ENCODE data around the gene SLC25A34.

The SLC25A34 gene

GRCh38 chr1:15714406-15715136 lies 21.5 kb upstream of the SLC25A34 start:
- DNase-seq (no peak), ATAC-seq (no peak)

DNA sequence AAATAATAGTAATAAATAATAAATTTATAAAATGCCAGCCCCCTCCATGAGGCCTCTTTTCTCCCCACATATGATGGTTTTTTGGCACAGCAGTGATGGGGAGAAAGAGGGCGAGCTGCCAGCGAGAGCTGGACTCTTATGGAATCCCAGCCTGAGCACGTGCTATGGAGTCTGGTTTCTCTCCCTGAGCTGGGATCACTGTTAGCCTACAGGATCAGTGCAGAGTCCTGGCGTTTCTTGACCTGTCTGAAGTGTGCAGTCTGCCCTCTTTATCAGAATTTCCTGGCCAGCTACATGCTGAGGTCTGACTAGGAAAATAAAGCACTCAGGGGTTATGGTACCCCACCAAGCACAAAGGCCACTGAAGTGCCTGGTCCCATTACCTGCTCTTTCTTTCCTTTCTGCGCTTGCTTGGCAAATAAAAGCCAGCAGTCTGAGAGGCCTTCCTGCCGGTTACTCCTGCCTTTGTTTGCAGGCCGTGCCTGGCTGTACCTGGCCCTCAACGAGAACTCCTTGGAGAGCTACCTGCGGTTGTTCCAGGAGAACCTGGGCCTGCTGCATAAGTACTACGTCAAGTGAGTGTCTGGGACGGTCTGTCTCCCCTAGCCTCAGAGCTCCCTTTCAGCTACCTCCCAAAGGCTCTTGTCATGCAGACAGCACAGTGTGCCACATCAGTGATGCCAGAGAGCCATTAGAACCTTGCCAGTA lies 18.5 kb upstream of the SLC25A34 start:
- DNase-seq, result no peak

GRCh38 chr1:15718199-15718601 lies 17.9 kb upstream of the SLC25A34 start:
- ATAC-seq (no peak), DNase-seq (no peak)

More for the DNA sequence above, 18.5 kb upstream of the SLC25A34 start:
- no peak for ATAC-seq

DNA sequence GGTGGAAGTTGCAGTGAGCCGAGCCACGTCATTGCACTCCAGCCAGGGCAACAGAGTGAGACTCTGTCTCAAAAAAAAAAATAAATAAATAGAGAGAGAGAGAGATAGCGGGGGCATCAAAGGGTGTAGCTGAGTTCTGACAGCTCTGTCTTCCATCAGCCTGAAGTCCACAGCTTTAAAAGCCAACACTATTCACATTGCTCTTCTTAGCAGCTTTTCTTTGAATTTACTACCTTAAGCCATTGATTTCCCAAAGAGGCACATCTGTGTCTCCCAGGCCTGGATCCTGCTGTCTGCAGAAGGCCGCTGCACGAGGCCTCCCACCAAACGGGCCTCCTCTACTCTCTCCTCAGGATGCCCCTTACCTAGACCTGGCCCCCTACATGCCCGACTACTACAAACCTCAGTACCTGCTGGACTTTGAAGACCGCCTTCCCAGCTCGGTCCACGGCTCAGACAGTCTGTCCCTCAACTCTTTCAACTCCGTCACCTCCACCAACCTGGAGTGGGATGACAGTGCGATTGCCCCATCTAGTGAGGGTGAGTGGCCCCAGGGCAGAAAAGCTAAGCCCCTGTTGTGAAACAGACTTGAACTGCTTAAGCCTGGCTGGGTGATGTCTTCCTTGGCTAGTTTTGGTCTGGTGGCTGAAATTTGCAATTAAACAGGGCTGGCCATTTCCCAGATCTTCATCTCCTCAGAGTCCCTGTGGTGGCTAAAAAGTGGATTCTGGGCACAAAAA lies 16.5 kb upstream of the SLC25A34 start:
- DNase-seq (no peak), ATAC-seq (no peak)

GRCh38 chr1:15720861-15721260 lies 15.2 kb upstream of the SLC25A34 start:
- ATAC-seq, result no peak
- DNase-seq, result no peak

DNA sequence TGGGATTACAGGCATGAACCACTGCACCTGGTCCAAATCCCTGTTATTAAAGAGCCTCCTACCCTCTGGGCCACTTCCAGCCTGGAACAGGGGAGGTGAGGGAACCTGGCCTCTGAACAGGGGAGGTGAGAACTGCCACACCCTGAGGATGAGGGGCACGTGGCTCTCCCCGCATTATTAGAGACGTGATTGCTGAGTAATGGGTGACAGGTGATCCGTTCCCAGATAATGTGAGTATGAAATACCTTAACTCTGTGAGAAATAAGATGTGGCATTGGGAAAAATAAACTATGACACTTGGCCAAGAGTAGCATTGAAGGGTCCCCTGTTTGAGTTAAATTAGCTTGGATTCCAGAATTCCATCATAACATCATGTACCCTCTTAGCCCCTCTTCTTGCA lies 13.6 kb upstream of the SLC25A34 start:
- ATAC-seq, result no peak
- no peak for DNase-seq

DNA sequence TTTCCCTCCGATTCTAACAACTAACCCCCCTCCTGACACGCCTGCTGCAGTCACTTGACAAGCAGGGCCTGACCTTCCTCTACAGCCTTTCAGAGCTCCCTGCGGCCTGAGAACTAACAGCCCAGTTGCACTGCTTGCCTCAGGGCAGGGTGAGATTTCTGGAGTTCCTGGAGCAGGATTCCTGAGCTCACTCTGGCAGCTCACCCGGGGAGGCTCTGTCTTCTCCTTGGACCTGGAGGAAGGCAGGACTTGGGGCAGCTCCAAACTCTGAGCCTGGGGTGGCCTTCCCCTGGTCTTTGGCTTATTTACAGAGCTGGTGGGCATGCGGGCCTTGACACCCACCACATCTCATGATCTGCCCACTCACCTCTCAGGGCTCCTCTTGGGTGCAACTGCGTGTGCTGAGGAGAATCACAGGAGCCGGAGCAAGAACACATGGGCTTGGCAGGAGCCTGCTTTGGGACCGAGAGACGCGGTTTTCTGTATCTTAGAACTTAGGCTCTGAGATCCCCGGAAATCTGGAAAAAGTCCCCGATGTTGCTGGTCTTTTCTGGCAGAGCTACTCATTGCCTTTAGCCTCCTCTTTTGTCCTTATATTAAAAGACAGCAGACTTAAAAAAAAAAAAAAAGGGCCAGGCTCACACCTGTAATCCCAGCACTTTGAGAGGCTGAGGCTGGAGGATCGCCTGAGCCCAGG lies 13.1 kb upstream of the SLC25A34 start:
- DNase-seq (no peak), ATAC-seq (no peak)

GRCh38 chr1:15723631-15724246 lies 12.3 kb upstream of the SLC25A34 start:
- DNase-seq, result no peak
- ATAC-seq, result no peak

DNA sequence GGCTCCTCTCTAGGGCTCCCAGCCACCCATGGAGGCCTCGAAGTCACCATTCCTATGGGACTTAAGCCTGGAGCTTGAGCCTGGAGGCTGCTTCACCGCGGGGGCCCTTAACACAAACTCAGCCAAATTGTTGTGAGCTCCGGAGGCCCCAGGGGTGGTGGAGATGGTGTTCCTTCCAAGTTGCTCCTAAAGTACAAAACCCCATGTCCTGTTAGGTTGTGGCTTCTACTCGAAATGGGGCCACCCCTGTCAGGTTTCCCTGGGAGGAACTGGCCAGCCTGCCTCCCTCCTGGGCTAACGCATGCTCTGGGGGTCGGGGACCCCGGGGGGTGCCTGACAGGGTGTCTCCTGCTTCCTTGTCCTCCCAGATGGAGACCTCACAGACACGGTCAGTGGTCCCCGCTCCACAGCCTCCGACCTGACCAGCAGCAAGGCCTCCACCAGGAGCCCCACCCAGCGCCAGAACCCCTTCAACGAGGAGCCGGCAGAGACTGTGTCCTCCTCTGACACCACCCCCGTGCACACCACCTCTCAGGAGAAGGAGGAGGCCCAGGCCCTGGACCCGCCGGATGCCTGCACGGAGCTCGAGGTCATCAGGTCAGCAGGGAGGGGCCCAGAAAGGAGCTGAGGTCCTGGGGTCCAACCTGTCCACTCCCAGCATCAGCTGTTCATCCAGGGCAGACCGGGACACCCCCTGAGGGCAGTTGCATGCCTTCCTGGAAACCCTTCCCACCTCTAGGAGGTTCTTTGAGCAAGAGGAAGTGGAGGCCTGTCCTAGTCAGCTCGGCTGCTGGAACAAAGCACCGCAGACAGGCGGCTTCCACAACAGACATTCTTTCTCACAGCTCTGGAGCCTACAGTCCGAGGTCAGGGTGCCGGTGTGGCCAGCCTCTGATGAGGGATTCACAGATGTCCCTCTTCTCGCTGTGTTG lies 10.8 kb upstream of the SLC25A34 start:
- DNase-seq (no peak), ATAC-seq (no peak)

- ATAC-seq, result no peak
- no peak for DNase-seq
These were observed 9.6 kb upstream of the SLC25A34 start for GRCh38 chr1:15726508-15726907.

DNA sequence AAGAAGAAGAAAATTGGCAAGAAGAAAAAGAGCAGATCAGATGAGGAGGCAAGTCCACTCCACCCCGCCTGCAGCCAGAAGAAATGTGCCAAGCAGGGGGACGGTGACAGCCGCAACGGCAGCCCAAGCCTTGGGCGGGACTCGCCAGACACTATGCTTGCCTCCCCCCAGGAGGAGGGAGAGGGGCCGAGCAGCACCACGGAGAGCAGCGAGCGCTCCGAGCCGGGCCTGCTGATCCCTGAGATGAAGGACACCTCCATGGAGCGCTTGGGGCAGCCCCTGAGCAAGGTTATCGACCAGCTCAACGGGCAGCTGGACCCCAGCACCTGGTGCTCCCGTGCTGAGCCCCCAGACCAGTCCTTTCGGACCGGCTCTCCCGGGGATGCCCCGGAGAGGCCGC lies 9.0 kb upstream of the SLC25A34 start:
- DNase-seq (no peak), ATAC-seq (no peak)

DNA sequence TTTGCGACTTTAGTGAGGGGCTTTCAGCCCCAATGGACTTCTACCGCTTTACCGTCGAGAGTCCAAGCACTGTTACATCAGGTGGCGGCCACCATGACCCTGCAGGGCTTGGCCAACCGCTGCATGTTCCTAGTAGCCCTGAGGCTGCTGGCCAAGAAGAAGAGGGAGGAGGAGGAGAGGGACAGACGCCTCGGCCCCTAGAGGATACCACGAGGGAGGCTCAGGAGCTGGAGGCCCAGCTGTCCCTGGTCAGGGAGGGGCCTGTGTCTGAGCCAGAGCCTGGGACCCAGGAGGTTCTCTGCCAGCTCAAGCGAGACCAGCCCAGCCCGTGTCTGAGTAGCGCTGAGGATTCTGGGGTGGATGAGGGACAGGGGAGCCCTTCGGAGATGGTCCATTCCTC lies 8.6 kb upstream of the SLC25A34 start:
- DNase-seq (no peak), ATAC-seq (no peak)

GRCh38 chr1:15727866-15728534 lies 8.1 kb upstream of the SLC25A34 start:
- ATAC-seq (no peak), DNase-seq (no peak)

DNA sequence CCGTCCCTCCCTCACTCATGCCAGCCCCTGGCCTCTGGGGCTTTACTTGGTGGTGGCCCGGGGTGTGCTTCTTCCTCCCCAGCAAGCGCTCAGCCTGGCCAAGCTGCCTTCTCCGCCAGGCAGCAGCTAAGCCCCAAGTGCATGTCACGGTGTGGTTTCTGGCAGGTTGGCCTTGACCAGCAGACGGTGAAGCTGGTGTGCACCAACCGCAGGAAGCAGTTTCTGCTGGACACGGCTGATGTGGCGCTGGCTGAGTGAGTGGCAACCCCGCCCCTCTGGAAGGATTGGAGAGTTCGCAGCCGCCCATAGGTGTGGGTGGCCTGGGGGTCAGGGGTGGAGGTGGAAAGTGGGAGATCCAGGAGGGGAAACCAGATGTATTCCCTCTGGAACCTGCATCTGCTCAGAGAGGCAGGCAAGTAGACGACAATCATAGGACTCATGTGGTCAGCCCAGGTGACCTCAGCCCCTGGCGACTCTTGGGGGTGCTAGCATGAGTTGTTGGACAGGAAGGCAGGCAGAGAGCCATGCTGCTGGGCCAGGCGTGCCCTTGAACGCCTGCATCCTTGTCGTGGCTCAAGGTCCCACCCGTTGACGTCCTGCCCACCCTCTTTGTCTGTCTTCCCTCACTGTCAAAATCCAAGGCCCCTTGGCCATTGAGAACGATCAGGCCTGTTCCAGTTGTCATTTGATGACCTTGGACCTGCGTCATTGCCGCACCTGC lies 7.0 kb upstream of the SLC25A34 start:
- ATAC-seq (no peak), DNase-seq (no peak)

DNA sequence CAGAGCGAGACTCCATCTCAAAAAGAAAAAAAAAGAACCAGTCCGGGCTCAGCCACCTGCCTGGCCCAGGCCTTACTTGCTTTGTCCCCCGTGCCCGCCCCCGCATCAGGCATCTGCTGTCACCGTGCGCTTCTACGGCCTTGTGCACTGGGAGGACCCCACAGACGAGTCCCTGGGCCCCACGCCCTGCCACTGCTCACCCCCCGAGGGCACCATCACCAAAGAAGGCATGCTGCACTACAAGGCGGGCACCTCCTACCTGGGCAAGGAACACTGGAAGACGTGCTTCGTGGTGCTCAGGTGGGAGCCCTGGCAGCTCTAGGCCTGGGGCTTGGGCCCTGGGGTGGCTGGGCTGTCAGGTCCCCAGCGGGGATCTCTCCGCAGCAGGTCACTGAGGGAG lies 5.6 kb upstream of the SLC25A34 start:
- DNase-seq, result no peak
- no peak for ATAC-seq

- DNase-seq, result no peak
- no peak for ATAC-seq
These were observed 5.1 kb upstream of the SLC25A34 start for GRCh38 chr1:15730936-15731335.

GRCh38 chr1:15731735-15732685 lies 4.0 kb upstream of the SLC25A34 start:
- no peak for ATAC-seq
- no peak for DNase-seq

- ATAC-seq (no peak), DNase-seq (no peak)
These were observed 3.4 kb upstream of the SLC25A34 start for GRCh38 chr1:15732686-15733081.

Data from stimulated activated naive CD8-positive, alpha-beta T cell treated with anti-CD3 and anti-CD28 coated beads, Interleukin-15, Interleukin-2, amounts not matched to agents 100 U/mL and 50 U/mL, for 24 hours (primary cell).